Stimulated activated CD8-positive, alpha-beta memory T cell treated with anti-CD3 and anti-CD28 coated beads, Interleukin-2, amount 100 ng/mL, for 48 hours (primary cell): ENCODE data around the gene KCNQ1OT1.

Experiments used
- DNase-seq, 2 donors: peaks; one replicate each; pipeline ENCODE4 v3.0.0-alpha.2; 2020; ENCODE audit warnings: low read depth in 2 of 2

KCNQ1OT1 gene

DNA sequence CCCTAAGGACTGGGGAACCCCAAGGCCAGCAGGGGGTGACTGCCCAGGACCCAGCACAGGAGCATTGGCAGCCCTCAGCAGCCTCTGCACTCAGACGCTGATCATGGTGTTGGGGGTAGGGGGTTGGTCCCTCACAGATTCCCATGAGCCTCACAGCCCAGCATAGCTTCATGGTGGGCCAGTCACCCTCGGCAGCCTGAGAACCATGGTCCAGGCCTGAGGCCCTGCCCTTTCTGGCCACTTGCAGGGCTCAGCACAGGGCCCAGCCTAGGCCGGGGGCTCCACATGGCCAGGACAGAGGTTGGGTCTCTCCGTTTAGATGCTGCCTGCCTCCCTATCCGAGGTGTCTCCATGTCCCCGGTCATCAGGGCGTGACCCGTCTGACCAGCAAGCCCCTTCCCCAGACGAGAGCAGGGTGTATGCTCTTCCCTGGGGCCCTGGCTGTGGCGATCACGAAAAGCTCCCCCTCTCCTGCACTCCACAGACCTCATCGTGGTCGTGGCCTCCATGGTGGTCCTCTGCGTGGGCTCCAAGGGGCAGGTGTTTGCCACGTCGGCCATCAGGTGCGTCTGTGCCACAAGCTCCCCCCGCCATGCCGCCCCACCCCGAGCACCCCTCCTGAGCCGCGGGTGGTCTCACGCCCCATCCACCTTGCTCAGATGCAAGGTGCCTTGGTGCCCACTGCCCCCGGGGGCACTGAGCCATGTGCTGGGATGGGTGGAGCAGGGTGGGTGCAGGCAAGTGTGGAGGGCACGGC is 128.8 kb downstream of the KCNQ1OT1 start:
- DNase-seq = no peak

DNA sequence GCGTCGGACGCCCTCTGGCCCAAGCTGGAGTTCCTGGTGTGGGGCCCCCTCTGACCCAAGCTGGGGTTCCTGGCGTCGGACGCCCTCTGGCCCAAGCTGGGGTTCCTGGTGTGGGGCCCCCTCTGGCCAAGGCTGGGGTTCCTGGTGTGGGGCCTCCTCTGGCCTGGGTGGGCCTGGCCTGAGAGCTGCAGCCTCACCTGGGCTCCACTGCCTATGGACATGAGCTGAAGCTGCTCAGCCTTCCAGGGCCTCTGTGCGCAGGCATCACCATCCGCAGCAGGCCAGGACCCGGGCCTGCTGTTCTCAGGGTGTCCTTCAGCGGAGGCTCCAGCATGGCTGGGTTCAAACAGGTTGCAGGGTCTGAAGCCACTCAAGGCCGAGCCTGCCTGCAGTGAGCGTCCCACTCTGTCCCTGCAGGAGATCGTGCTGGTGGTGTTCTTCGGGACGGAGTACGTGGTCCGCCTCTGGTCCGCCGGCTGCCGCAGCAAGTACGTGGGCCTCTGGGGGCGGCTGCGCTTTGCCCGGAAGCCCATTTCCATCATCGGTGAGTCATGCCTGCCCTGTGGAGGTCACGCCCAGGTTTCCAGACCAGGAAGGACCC is 129.5 kb downstream of the KCNQ1OT1 start:
- no peak for DNase-seq

DNA sequence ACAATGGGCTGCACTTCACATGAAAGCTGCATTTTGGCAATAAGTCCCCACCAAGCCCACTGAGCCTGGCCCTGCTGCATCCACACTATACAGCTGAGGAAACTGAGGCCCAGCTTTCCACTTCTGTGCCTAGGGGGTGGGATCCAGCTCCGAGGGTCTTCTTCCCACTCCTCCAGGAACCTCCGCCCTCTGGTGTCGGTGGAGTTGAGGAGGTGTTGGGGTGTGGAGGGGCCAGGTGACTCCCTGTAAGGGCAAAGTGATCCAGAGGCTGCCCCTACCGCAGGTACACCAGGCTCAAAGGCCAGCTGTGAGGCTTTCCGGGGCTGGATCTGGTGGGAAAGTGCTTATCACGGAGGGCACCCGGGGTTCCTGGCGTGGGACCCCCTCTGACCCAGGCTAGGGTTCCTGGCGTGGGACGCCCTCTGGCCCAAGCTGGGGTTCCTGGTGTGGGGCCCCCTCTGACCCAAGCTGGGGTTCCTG is 130.0 kb downstream of the KCNQ1OT1 start:
- DNase-seq = no peak

DNA sequence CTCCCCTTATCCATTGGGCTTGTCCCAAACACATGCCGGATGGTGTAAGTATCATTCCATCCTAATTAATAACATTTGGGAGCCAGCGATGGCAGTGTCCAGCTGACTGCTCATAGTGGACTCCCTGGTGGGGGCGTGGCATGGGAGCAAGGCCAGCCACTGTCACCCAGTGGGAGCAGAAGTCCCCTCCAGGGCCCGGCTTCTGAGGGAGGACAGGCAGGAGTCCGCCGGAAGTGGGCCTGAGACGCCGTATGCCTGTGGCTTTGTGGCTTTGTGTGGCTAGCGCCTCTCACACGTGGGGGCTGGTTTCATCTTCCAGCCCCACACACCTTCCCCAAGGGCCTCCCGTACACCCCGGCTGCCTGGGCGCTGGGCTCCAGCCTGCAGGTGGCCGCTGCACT is 130.5 kb downstream of the KCNQ1OT1 start:
- no peak for DNase-seq

DNA sequence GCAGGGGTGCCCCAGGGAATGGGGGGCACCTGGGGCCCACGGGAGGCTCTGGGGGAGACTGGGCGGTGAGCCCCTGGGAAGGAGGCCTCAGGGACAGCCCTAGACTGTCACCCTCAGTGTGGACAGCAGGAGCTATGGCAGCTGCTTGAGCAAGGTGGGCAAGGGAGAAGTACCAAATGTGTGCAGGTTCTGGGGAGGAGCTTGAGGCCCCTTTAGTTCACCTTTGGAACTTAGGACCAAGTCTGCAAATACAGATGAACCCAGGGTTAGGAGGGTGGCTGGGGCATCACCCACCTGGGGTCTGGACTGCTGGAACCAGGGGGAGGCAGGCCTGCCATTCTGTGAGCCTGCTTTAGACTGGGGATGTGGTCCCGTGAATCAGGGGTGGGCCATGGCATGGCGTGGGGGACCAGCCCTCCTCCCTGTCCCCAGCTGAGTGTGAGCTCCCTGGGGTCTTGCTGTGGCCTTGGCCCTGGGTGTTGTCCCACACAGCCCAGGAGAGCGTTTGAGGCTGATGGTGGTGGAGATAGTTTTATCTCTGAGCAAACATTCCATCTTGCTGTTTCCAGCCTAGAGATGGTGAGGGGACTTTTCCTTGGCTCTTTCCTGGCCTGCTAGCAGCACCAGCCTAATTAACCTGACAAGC is 132.6 kb downstream of the KCNQ1OT1 start:
- no peak for DNase-seq

DNA sequence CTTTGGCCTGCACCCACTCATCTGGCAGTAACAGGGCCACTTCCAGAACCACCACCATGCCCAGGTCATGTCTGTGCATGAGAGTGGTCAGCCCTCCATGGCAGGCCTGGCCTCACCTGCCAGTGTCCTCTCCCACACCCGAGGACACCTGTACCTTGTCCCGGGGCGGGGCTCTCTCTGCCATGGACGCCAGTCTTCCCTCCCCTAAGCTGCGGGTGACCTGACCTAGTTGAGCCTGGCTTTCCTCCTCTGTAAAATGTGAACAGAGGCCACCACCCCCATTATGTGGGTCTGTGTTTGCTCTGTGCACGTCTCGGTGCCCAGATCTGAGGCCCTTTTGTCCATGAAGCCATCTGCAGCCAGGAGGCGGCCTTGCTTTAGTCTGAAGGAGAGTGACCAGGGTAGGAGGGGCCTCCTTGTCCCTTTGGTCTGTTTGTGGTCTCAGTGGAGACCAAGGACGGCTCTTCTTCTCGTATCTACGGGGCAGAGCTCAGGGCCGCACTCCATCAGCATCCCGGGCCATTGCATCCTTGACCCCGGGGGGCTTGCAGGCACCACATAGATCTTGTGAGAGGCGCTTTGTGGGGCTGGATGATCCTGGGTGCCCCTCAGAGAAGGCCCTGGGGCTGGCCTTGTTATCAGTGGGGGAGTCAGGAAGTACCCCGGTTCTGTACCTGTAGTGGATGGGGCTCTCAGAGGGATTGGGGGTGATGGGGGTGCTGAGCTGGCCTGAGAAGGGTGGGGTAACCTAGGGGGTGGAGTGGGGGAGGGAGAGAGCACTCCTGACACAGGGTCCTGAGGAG is 133.4 kb downstream of the KCNQ1OT1 start:
- no peak for DNase-seq

DNA sequence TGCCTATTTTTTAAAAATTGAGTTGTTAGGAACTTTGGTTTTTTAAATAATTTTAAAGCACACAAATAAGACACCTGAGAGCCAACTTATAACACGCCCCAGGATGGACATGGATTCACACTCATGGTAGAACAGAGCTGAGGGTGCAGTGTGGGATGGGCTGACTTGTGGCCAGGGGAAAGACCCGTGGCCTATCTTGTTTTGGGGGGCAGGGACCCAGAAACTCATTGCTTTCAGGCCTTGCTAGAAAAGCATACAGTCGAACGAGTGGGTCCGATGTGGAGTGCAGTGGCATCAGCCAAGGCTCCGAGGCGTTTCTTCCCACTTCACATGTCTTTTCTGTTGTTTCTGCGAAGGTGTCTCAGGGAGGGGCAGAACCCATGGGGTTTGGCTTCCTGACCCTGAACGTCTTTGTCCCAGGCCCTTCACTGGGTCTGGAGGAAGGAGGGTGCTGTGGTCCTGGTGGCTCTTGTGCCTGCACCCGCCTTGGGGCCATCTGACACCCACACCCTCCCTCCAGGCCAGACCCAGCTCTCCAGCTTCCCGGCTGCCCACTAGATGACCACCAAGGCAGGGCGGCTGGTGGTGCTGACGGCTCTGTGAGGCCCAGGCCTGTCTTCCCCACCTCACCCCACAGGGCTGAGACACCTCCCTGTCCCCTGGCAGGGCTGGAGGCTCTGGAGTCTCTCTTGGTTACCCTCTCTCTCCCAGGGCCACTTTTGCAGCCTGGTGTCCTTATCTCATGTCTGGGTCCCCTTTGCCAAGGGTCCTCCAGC is 134.2 kb downstream of the KCNQ1OT1 start:
- no peak for DNase-seq

DNA sequence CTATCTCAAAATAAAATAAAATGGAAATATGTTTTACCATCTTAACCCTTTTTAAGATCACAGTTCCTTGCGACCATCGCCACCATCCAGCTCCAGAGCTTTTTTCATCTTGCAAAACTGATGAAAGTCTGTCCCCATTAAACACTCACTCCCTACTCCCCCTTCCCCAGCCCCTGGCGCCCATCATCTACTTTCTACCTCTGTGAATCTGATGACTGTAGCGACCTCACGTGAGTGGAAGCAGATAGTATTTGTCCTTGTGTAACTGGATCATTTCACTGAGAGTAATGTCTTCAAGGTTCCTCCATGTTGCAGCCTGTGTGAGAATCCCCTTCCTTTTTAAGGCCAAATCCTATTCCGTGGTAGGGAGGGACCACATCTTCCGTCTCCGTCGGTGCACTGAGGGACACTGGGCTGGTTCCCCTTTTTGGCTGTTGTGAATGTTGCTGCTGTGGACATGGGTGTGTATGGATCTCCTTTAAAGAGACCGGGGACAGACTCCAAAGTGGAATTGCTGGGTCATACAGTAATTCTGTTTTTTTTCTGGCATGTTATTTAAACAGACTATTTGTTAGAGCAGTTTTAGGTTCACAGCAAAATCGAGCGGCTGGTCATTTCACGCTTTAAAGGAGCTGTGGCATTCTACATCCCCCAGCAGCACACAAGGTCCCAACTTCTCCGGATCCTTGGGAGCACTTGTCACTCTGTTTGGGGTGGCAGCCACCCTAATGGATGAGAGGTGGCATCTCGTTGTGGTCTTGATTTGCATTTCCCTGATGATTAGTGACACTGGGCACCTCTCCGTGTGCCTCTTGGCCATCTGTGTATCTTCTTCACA is 135.0 kb downstream of the KCNQ1OT1 start:
- DNase-seq = no peak

DNA sequence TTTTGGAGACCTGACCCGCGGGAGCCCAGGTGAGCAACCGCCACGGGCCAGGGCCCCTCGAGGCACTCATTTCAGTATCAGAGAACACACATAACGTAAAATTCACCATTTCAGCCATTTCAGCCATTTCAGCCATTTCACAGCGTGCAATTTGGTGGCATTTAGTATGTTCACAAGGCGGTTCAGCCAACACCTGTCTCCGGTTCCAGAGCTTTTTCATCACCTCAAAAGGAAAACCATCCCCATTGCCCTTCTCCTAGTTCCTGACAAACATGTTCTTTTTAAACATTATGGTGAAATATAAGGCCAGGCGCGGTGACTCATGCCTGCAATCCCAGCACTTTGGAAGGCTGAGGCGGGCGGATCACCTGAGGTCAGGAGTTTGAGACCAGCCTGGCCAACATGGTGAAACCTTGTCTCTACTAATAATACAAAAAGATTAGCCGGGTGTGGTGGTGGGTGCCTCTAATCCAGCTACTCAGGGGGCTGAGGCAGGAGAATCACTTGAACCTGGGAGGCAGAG is 135.7 kb downstream of the KCNQ1OT1 start:
- no peak for DNase-seq

DNA sequence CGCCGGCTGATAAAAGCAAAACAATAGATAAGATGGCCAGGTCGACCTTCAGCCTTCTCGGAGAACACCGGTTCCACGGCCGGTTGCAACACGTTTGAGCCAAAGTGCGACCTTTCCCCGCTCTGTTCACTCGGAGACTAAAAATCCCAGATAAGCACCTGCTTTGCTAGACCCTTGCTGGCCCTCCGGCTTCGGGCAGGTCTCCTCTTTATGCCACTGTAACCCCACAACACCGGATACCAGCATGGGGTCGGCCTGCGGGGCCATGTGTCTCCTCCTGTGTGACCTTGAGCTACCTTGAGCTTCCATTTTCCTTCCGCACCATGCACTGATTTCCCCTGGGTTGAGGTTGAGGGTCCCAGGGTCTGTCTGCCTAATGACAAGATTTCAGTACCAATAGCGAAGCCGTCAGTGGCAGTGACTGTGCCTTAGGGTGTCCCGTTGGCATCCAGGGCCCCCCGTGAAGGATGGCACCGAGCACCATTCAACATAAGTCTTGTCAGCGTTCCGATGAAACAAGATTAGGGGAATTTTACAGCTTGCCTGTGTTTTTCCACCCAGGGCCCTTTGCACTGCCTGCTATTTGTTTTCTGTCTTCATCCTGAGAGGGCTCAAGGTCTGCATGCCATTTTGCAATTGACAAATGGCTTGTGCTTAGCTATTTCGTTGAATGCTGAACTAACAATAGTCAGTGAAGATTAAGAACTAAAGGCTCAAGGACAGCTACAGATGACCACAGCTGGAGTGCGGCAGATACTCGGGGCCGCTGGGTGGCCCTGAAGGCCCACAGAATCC is 136.4 kb downstream of the KCNQ1OT1 start:
- no peak for DNase-seq

DNA sequence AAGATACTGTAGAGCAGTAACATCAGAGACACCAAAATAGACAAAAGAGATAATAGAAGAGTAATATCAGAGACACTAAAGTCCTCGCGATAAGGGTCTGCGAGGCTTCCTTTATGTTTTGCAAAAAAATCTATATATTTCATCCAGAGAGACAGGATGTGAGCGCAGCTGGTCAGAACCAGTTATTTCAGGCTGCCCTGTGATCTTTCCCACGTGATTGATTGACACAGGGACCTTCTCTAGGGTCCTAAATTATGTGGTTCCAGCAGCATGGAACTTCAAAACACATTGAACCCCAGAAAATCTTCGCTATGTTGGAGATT is 136.9 kb downstream of the KCNQ1OT1 start:
- DNase-seq = no peak

DNA sequence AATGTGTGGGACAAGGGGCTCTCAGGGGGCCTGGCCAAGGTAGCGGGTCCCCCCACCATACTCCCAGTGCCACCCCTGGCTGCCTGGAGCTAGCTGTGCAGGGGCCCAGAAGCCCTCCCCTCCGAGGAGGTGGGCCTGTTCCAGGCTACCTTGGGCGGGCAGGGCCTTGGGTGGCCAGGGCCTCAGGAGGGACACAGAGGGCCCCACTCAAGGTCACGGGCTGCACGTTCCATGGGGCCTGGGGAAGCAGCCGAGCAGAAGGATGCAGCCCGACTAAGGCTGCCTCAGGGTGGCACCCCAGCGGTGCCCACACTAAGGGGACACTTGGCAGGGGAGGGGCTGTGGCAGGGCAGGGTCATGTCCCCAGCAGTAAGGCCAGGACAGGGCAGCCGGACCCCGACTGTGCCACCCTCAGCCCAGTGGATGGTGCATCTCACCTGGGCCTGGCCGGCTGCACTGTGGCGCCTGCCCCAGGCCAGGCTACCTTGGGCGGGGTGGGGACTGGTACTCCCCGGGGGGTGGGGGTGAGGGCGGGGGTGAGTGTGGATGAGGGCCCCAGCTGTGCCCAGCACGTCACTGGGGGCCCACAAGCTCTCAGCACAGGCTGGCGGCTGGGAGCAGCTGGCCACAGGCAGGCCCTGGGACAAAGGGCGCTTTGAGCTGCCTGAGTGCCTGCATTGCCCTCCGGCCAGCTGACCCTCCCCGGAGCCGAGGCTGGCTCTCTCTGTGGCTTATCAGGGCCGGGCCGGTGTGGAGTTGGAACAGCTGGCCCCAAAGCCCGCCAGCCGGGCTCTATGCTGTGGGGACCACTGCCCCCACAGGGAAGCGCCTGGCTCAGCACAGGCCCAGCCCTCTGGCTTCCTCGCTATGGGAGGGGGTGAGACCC is 137.9 kb downstream of the KCNQ1OT1 start:
- DNase-seq = no peak

DNA sequence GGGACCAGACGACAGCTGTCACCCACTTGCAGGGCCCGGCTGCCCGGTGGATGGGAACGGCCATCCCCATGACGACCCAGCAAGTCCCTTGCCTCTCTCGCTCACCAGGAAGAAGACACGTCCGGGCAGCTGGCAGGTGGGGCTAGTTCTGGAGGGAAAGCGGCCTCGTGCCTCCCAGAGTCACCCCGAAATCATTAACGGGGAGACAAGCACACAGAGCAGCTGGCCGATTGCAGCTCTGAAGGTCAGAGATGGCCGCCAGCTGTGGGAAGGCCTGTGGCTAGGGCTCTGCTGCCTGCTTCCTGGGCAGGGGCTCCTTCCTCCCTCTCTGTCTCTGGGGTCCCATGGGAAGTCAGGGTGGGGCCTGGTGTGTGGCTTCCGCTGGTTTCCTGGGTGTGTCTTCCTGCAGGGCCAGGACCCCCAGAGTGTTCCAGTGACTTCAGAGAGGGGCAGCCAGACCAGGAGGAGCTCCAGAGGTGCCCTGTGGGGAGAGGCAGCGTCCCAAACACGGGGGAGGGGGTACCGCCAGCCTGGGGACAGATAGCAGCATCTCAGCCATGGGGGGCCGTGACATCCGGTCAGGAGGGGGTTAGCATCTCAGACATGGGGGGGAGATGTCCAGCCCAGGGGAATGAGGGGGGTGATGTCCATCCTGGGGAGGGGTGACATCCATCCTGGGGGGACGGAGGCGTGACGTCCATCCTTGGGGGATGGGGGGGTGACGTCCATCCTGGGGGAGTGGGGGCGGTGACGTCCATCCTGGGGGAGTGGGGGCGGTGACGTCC is 140.1 kb downstream of the KCNQ1OT1 start:
- DNase-seq = no peak

DNA sequence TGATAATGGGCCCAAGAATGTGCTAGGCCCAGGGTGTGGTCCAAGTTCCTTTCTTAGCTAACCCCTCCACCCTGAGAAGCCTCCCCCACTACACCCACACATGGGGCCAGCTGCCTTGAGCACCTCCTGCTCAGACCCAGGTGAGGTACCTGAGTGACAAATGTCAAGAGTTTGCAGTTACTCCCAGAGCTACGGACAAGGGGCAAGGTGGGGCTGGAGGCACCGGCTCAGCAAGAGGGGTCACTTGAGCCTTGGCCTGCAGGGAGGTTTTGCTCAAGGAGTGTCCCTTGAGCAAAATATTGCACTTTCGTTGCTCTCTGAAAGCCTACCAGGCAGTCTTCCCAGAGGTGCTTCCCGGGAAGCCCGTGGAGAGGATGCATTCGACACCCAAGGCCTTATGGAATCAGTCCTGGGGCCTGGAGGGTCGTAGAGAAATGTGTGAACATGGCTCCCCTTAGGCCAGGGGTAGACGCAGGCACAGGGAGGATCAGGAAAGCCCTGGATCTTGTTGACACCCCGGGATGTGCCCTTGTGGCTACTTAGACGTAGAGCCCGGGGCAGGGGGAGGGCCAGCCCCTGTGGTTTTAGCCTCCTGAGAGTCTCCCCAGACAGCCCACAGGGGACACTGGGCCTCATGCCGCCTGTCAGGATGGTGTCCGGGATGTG is 140.8 kb downstream of the KCNQ1OT1 start:
- DNase-seq = no peak

DNA sequence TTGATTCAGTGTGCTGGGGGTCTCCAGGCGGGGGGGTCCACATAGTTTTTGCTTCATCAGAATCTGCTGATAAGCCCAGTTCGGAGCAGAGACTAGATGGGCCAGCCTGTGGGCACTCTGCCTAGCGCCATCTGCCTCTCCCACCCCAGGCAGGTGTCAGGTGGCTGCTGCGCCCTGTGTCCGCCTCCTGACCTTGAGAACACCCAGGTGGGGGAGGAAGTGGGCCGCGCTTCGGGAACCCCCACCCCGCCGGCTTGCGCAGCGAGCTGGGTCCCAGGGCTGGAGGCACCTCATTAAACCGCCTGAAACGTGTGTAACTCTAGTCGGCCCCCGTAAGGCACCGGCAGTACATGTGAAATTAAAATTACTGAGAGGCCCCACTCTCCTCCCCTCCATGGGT is 141.4 kb downstream of the KCNQ1OT1 start:
- DNase-seq = no peak
